Measurements from ENCODE around the gene SELPLG. TPM values are rescaled to one million over a fixed set of nuclear protein-coding genes. Genes with fewer than 3 reads are reported as not detected.

SELPLG gene
- total and polyA plus RNA-seq, 4 donors = 2.1 to 9.6 (median 4.8) TPM

DNA sequence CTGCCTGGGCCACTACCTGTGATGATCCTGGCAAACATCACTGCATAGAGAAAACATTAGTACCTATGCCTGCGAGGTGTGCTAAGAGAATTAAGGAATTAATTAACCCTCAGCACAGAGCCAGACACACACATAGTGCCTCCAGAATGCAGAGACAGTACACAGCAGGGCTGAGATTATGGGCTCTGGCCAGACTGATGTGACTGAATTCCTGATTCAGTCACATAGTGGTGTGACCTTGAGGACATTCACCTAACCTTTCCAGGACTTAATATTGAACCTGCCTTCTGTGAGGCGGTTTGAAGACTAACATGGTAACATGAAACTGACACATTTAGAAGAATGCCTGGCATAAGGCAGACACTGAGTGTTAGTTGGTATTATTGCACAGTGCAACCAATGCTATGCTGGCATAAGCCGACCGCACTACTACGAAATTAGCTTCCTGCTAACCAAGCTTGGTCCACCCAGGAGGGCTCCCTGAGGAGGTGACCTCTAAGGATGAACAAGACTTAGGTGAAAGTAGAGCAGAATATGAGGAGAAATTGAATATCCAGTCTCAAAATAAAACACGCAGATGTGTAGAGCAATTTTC is 32.0 kb upstream of the SELPLG start:
- Histone ChIP-seq H3K4me3 (ENCODE audit: low read depth in 1 of 3, low read length in 3 of 3) (no peak overlapping the region), H3K27ac (ENCODE audit: low read depth in 1 of 2, low read length in 2 of 2) (peak overlapping the region; percentile 88), H3K4me1 (ENCODE audit: control insufficient read depth in 4 of 4, insufficient read depth in 4 of 4, low read length in 3 of 4) (peaks cover 3 to 29% (median 22%) of the 10 kb centered on the region in 4 donors), H3K36me3 (ENCODE audit: control insufficient read depth in 4 of 4, insufficient read depth in 3 of 4, low read depth in 1 of 4, low read length in 3 of 4) (no peaks in the 10 kb centered on the region), H3K9ac (ENCODE audit: low read depth in 1 of 2, low read length in 2 of 2) (peak overlapping the region in 1 of 2 donors; percentile 71), H3K9me3 (ENCODE audit: control insufficient read depth in 4 of 4, low read length in 3 of 4) (no peaks in the 10 kb centered on the region), H3K27me3 (ENCODE audit: control insufficient read depth in 4 of 4, insufficient read depth in 4 of 4, low read length in 3 of 4) (no peaks in the 10 kb centered on the region)
- TF ChIP-seq, protein P1, sequence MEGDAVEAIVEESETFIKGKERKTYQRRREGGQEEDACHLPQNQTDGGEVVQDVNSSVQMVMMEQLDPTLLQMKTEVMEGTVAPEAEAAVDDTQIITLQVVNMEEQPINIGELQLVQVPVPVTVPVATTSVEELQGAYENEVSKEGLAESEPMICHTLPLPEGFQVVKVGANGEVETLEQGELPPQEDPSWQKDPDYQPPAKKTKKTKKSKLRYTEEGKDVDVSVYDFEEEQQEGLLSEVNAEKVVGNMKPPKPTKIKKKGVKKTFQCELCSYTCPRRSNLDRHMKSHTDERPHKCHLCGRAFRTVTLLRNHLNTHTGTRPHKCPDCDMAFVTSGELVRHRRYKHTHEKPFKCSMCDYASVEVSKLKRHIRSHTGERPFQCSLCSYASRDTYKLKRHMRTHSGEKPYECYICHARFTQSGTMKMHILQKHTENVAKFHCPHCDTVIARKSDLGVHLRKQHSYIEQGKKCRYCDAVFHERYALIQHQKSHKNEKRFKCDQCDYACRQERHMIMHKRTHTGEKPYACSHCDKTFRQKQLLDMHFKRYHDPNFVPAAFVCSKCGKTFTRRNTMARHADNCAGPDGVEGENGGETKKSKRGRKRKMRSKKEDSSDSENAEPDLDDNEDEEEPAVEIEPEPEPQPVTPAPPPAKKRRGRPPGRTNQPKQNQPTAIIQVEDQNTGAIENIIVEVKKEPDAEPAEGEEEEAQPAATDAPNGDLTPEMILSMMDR (IDR thresholded peaks at IDR 0.05; ENCODE audit: low read depth, low read length, missing input control) = no peak
- TF ChIP-seq JUND (IDR thresholded peaks at IDR 0.05) (no peak), NR2F2 (IDR thresholded peaks at IDR 0.05) (no peak), RXRA (IDR thresholded peaks at IDR 0.05) (peak; percentile 90 to 98), SP1 (IDR thresholded peaks at IDR 0.05) (peak; percentile 66), HNF4A (conservative IDR thresholded peaks at IDR 0.05) (peak in 1 of 2 donors; percentile 20), TAF1 (conservative IDR thresholded peaks at IDR 0.05) (no peak), RAD21 (IDR thresholded peaks at IDR 0.05) (peak in 1 of 2 donors; percentile 43)
- TF ChIP-seq, protein P2, sequence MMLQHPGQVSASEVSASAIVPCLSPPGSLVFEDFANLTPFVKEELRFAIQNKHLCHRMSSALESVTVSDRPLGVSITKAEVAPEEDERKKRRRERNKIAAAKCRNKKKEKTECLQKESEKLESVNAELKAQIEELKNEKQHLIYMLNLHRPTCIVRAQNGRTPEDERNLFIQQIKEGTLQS (IDR thresholded peaks at IDR 0.05) = no peak
- TF ChIP-seq, protein P3, sequence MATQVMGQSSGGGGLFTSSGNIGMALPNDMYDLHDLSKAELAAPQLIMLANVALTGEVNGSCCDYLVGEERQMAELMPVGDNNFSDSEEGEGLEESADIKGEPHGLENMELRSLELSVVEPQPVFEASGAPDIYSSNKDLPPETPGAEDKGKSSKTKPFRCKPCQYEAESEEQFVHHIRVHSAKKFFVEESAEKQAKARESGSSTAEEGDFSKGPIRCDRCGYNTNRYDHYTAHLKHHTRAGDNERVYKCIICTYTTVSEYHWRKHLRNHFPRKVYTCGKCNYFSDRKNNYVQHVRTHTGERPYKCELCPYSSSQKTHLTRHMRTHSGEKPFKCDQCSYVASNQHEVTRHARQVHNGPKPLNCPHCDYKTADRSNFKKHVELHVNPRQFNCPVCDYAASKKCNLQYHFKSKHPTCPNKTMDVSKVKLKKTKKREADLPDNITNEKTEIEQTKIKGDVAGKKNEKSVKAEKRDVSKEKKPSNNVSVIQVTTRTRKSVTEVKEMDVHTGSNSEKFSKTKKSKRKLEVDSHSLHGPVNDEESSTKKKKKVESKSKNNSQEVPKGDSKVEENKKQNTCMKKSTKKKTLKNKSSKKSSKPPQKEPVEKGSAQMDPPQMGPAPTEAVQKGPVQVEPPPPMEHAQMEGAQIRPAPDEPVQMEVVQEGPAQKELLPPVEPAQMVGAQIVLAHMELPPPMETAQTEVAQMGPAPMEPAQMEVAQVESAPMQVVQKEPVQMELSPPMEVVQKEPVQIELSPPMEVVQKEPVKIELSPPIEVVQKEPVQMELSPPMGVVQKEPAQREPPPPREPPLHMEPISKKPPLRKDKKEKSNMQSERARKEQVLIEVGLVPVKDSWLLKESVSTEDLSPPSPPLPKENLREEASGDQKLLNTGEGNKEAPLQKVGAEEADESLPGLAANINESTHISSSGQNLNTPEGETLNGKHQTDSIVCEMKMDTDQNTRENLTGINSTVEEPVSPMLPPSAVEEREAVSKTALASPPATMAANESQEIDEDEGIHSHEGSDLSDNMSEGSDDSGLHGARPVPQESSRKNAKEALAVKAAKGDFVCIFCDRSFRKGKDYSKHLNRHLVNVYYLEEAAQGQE (IDR thresholded peaks at IDR 0.05) = peak; percentile 17
- TF ChIP-seq, protein P4, sequence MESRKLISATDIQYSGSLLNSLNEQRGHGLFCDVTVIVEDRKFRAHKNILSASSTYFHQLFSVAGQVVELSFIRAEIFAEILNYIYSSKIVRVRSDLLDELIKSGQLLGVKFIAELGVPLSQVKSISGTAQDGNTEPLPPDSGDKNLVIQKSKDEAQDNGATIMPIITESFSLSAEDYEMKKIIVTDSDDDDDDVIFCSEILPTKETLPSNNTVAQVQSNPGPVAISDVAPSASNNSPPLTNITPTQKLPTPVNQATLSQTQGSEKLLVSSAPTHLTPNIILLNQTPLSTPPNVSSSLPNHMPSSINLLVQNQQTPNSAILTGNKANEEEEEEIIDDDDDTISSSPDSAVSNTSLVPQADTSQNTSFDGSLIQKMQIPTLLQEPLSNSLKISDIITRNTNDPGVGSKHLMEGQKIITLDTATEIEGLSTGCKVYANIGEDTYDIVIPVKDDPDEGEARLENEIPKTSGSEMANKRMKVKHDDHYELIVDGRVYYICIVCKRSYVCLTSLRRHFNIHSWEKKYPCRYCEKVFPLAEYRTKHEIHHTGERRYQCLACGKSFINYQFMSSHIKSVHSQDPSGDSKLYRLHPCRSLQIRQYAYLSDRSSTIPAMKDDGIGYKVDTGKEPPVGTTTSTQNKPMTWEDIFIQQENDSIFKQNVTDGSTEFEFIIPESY (IDR thresholded peaks at IDR 0.05) = no peak
- TF ChIP-seq, protein P5, sequence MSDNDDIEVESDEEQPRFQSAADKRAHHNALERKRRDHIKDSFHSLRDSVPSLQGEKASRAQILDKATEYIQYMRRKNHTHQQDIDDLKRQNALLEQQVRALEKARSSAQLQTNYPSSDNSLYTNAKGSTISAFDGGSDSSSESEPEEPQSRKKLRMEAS (IDR thresholded peaks at IDR 0.05) = no peak
- no peak for DNase-seq (ENCODE audit: low spot score)
- WGBS = 60% methylated on average over 6 of the region's 6 CpGs

Data from liver (tissue), 9 donors.